Astrocyte (in vitro differentiated cells and primary cell): ENCODE data around the gene RSKR.

ENCODE experiments used
- EZH2 ChIP-seq: IDR thresholded peaks from 2 replicates; pipeline ENCODE4 v1.6.1; 2012; ENCODE audit warnings: mild to moderate bottlenecking, low read length, inconsistent platforms; ENCODE audit not compliant: insufficient read depth
- TF ChIP-seq, protein P1 (sequence below): IDR thresholded peaks from 2 replicates; pipeline ENCODE4 v1.5.1; 2011; ENCODE audit warnings: low read depth, mild to moderate bottlenecking, inconsistent platforms, low read length, moderate library complexity; ENCODE audit not compliant: insufficient read depth

DNA sequence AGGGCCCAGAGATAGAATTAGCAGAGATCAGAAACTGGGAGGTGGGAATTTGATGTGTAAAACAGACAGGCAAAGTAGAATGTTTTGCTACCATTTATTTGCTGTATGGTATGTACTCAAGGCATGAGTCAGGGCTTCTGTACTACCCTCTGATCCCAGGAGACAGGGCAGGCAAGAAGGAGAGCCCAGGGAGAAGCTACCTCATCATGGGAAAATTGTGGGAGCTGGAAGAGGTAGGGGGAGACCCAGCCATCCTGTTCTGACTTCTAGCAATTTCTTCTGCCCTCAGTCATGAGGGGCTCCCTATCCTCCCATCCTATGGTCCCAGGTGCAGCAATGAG, 41.0 kb downstream of the RSKR start:
- TF ChIP-seq, protein P1, sequence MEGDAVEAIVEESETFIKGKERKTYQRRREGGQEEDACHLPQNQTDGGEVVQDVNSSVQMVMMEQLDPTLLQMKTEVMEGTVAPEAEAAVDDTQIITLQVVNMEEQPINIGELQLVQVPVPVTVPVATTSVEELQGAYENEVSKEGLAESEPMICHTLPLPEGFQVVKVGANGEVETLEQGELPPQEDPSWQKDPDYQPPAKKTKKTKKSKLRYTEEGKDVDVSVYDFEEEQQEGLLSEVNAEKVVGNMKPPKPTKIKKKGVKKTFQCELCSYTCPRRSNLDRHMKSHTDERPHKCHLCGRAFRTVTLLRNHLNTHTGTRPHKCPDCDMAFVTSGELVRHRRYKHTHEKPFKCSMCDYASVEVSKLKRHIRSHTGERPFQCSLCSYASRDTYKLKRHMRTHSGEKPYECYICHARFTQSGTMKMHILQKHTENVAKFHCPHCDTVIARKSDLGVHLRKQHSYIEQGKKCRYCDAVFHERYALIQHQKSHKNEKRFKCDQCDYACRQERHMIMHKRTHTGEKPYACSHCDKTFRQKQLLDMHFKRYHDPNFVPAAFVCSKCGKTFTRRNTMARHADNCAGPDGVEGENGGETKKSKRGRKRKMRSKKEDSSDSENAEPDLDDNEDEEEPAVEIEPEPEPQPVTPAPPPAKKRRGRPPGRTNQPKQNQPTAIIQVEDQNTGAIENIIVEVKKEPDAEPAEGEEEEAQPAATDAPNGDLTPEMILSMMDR, result no peak
- TF ChIP-seq EZH2, result no peak
